Measurements from ENCODE around the gene SEMA5B.
A peak's percentile ranks its signal among the peaks of the same experiment; 100 is the strongest.

SEMA5B gene

DNA sequence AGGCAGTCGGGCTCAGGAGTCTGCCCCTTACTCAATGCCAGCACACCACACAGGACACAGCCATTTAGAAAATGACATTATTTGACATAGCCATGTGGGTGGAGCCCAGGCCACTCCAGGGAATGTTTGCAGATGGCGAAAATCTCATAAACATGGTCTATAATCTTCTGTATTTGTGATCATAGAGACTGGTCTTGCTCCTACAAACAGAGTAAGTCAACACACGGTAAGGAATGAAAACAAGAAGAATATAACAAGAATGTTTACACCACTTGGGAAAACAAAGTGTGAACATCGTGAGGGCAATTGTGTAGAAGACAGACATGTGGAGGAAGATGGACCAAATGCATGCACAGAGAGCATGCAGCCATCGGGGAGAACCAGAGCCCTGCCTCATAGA lies 68.2 kb downstream of the SEMA5B start:
- DNase-seq (ENCODE audit: insufficient read length, low spot score) (no peak), FAIRE-seq (no peak)
- TF ChIP-seq POU2F2 (IDR thresholded peaks at IDR 0.05; ENCODE audit: low read depth, low read length) = no peak
- TF ChIP-seq POLR2AphosphoS5 (IDR thresholded peaks at IDR 0.05; ENCODE audit: low read depth, low read length) = no peak
- no peak for TF ChIP-seq PAX5 (IDR thresholded peaks at IDR 0.05; ENCODE audit: insufficient read depth, low read length, severe bottlenecking)
- TF ChIP-seq TAF1 (IDR thresholded peaks at IDR 0.05; ENCODE audit: low read depth, low read length) = no peak
- no peak for TF ChIP-seq POLR2A (IDR thresholded peaks at IDR 0.05; ENCODE audit: low read depth, low read length)

GRCh38 chr3:122957707-122958689 lies 69.6 kb downstream of the SEMA5B start:
- FAIRE-seq = no peak
- TF ChIP-seq POLR2A (IDR thresholded peaks at IDR 0.05; ENCODE audit: low read depth, low read length) (no peak), PAX5 (IDR thresholded peaks at IDR 0.05; ENCODE audit: insufficient read depth, low read length, severe bottlenecking) (no peak), POU2F2 (IDR thresholded peaks at IDR 0.05; ENCODE audit: low read depth, low read length) (no peak), TAF1 (IDR thresholded peaks at IDR 0.05; ENCODE audit: low read depth, low read length) (no peak), SPI1 (IDR thresholded peaks at IDR 0.05; ENCODE audit: low read depth, low read length) (no peak)

DNA sequence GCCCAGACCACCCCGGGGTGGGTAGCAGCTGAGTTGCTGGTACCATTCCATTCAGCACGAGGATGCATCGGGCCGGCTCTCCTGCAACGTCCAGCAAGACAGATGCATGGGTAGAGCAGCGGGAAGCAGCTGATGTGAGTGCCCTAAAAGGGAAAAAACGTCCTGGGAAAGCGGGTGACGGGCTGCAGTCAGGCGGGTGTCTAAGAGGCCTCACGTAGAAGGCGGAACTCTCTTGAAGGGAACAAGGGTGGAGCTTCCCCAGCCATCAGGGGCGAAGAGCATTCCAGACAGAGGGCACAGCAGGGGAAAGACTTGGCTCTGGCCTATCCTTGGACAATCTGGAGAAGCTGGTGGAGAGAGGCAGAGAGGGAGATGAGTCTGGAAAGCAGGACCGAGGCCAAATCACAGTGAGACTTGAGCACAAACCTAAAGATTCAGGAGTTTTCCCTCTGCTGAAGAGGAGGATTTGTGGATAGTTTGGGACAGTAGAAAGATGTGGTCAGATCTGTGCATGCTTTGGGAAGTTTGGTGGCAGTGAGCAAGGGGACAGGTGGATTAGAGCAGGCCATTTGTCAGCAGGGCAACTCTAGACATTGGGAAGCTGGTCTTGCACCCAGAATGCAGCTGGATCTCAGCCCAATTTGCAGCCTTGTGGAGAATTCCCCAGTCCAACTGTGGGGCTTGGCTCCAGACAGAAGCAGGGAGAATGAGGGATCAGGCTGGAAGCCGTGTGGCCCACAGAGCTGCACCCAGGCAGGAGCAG lies 70.7 kb downstream of the SEMA5B start:
- no peak for DNase-seq (ENCODE audit: insufficient read length, low spot score)
- no peak for TF ChIP-seq POLR2A (IDR thresholded peaks at IDR 0.05; ENCODE audit: low read depth, low read length)
- no peak for TF ChIP-seq PAX5 (IDR thresholded peaks at IDR 0.05; ENCODE audit: insufficient read depth, low read length, severe bottlenecking)
- no peak for TF ChIP-seq TAF1 (IDR thresholded peaks at IDR 0.05; ENCODE audit: low read depth, low read length)
- no peak for TF ChIP-seq POLR2AphosphoS5 (IDR thresholded peaks at IDR 0.05; ENCODE audit: low read depth, low read length)
- no peak for TF ChIP-seq POU2F2 (IDR thresholded peaks at IDR 0.05; ENCODE audit: low read depth, low read length)
- TF ChIP-seq SPI1 (IDR thresholded peaks at IDR 0.05; ENCODE audit: low read depth, low read length) = no peak
- FAIRE-seq = no peak

More at GRCh38 chr3:122957707-122958689, 69.6 kb downstream of the SEMA5B start:
- DNase-seq (ENCODE audit: insufficient read length, low spot score) = no peak

- TF ChIP-seq TAF1 (IDR thresholded peaks at IDR 0.05; ENCODE audit: low read depth, low read length) (no peak), POU2F2 (IDR thresholded peaks at IDR 0.05; ENCODE audit: low read depth, low read length) (no peak), PAX5 (IDR thresholded peaks at IDR 0.05; ENCODE audit: insufficient read depth, low read length, severe bottlenecking) (no peak), POLR2AphosphoS5 (IDR thresholded peaks at IDR 0.05; ENCODE audit: low read depth, low read length) (no peak), SPI1 (IDR thresholded peaks at IDR 0.05; ENCODE audit: low read depth, low read length) (no peak), POLR2A (IDR thresholded peaks at IDR 0.05; ENCODE audit: low read depth, low read length) (no peak)
- DNase-seq (ENCODE audit: insufficient read length, low spot score) (no peak), FAIRE-seq (no peak)
Observed at GRCh38 chr3:122955916-122956692, 71.5 kb downstream of the SEMA5B start.

DNA sequence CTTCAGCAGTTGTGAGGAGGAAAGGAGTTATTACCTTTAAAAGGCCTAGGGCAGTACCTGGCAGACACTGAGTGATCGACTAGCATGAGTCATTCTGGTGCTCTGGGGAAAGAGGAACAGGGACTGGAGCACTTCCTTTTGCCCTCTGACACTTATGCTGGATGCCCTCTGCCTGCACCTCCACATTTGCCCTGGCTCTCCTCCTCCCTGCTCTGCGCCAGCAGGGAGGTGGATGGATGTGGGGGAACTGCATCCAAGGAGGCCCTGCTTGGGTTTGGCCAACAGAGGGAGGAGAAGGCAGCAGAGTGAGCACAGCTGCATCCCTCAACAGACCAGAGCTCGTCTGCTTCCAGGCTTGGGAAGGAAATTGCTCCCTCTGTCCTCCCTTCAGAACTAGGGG lies 75.0 kb downstream of the SEMA5B start:
- FAIRE-seq (peak; percentile 76), DNase-seq (ENCODE audit: insufficient read length, low spot score) (peak; percentile 35)
- peak; percentile 96 for TF ChIP-seq SPI1 (IDR thresholded peaks at IDR 0.05; ENCODE audit: low read depth, low read length)
- no peak for TF ChIP-seq POLR2AphosphoS5 (IDR thresholded peaks at IDR 0.05; ENCODE audit: low read depth, low read length)
- no peak for TF ChIP-seq POU2F2 (IDR thresholded peaks at IDR 0.05; ENCODE audit: low read depth, low read length)

GRCh38 chr3:122948408-122948807 lies 79.2 kb downstream of the SEMA5B start:
- TF ChIP-seq TAF1 (IDR thresholded peaks at IDR 0.05; ENCODE audit: low read depth, low read length) = no peak
- no peak for TF ChIP-seq PAX5 (IDR thresholded peaks at IDR 0.05; ENCODE audit: insufficient read depth, low read length, severe bottlenecking)
- DNase-seq (ENCODE audit: insufficient read length, low spot score) (no peak), FAIRE-seq (no peak)

GRCh38 chr3:122947738-122948137 lies 79.8 kb downstream of the SEMA5B start:
- DNase-seq (ENCODE audit: insufficient read length, low spot score) = no peak
- TF ChIP-seq PAX5 (IDR thresholded peaks at IDR 0.05; ENCODE audit: insufficient read depth, low read length, severe bottlenecking) (no peak), POU2F2 (IDR thresholded peaks at IDR 0.05; ENCODE audit: low read depth, low read length) (no peak), TAF1 (IDR thresholded peaks at IDR 0.05; ENCODE audit: low read depth, low read length) (no peak), POLR2A (IDR thresholded peaks at IDR 0.05; ENCODE audit: low read depth, low read length) (no peak), SPI1 (IDR thresholded peaks at IDR 0.05; ENCODE audit: low read depth, low read length) (no peak), POLR2AphosphoS5 (IDR thresholded peaks at IDR 0.05; ENCODE audit: low read depth, low read length) (no peak)
- FAIRE-seq = no peak

DNA sequence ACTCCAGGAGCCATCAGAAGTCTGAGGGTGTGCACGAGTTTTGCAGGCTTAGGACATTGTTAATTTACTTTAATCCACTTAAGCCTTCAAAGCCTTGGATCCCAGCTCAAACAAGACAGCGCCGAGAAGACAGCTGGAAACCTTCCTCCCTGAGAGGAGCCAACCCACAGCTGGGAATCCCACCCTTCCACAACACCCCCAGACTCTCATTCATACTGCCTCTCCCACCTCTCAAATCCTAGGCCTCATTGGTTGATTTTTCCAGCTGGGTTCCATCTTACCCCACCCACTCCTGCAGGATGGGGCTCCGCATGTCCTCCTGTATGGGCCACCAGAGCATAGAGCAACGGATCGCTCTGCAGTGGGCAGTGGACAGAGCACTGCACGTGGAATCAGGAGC lies 80.4 kb downstream of the SEMA5B start:
- TF ChIP-seq POLR2A (IDR thresholded peaks at IDR 0.05; ENCODE audit: low read depth, low read length) (no peak), POU2F2 (IDR thresholded peaks at IDR 0.05; ENCODE audit: low read depth, low read length) (no peak), POLR2AphosphoS5 (IDR thresholded peaks at IDR 0.05; ENCODE audit: low read depth, low read length) (no peak), TAF1 (IDR thresholded peaks at IDR 0.05; ENCODE audit: low read depth, low read length) (no peak), PAX5 (IDR thresholded peaks at IDR 0.05; ENCODE audit: insufficient read depth, low read length, severe bottlenecking) (no peak), SPI1 (IDR thresholded peaks at IDR 0.05; ENCODE audit: low read depth, low read length) (no peak)
- DNase-seq (ENCODE audit: insufficient read length, low spot score) (no peak), FAIRE-seq (no peak)

DNA sequence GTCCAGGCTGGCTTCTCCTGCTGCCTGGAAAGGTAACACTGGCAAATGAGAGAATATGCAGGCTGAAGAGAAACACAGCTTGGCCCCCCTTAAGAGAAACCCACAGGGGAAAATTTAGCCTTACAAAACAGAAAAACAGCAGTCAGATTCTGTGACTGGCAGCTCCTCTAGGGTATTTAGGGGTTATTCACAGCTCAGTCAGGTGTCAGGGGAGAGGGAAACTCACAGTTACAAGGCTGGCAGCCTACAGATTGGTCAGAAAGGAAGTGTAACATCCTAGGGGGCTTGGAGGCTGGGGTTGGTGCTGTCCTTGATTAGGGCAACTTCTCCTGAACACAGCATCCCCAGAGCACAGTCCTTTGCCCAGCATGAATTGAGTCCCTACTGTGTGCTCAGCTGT lies 81.4 kb downstream of the SEMA5B start:
- TF ChIP-seq PAX5 (IDR thresholded peaks at IDR 0.05; ENCODE audit: insufficient read depth, low read length, severe bottlenecking) (no peak), SPI1 (IDR thresholded peaks at IDR 0.05; ENCODE audit: low read depth, low read length) (no peak), TAF1 (IDR thresholded peaks at IDR 0.05; ENCODE audit: low read depth, low read length) (no peak), POU2F2 (IDR thresholded peaks at IDR 0.05; ENCODE audit: low read depth, low read length) (no peak)
- FAIRE-seq (no peak), DNase-seq (ENCODE audit: insufficient read length, low spot score) (no peak)
